ENCODE results near the gene POLA1.

The POLA1 gene

GRCh38 chrX:24886916-24887315 lies 193.2 kb downstream of the POLA1 start:
- no peak for DNase-seq

DNA sequence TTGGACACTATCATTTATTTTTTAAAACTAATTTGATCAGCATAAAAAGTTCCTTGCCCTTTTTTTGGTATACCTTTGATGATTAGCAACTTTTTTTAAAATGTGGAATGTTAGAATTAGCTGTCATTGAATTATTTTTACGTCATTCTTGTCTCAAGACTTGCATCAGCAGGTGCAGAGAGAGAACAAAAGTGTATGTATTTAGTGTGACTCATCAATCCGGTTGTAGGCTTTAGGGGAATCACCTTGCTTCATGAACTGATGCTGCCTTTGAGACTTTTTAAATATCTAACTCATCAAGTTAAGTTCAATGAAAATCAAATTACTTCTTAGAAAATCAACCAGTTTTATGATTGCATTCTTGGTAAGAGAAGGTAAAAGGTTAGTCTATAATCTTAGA lies 197.0 kb downstream of the POLA1 start:
- no peak for DNase-seq

- DNase-seq = no peak
Measured at GRCh38 chrX:24899391-24899790, 205.7 kb downstream of the POLA1 start.

DNA sequence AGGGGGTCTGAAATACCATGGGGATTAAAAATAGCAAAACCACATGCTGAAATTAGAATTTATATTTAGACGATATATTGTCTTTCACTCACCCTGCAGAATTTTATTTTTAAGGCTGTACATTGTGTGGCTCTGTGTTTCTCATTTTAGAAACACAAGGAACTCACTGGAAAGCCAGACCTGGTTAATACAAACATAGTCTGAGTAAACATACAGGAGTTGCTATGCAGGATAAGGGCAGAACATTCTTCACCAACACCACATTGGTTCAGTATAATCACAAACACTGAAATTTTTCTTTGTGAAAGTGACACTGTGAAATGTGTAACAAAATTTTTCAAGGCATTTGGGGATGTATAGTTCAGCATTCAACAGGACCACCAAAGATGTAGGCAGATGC lies 206.5 kb downstream of the POLA1 start:
- no peak for DNase-seq

GRCh38 chrX:24902806-24903205 lies 209.1 kb downstream of the POLA1 start:
- no peak for DNase-seq

GRCh38 chrX:24918715-24919114 lies 225.0 kb downstream of the POLA1 start:
- DNase-seq = no peak

- DNase-seq = no peak
Measured at GRCh38 chrX:24920769-24921168, 227.1 kb downstream of the POLA1 start.

DNA sequence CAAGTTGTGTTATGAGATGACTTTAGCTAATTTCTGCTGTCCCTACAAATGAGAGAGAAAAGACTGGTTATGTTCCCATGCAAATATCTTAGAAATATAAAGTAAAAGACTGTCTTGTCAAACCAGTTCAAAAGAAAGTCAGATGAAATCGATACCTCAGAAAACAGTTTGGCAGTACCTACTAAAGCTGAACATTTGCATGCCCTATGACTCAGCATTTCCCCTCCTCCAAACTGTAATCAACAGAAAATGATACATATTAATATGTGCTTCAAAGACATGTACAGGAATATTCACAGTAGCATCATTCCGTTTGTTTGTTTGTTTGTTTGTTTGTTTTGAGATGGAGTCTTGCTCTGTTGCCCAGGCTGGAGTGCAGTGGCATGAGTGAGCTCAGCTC lies 231.7 kb downstream of the POLA1 start:
- no peak for DNase-seq

DNA sequence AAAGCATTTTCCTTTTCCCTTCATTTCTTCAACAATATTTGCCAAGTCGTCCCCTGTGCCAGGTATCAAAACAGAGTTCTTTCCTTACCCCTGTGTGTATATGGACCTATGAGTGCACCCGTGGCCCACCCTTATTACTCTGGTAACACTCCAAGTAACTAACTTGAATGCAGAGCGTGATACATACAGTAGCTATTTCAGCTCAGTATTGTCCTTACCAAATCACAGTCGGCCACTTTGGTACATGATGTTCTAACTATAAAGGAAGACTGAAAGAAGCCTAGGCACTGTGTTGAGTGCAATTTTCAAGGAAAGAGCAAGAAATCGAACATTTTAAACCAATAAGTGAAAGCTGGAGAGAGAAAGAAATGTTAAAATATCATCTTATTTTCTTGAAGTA lies 233.7 kb downstream of the POLA1 start:
- no peak for DNase-seq

- DNase-seq = no peak
Measured at GRCh38 chrX:24928114-24928513, 234.4 kb downstream of the POLA1 start.

DNA sequence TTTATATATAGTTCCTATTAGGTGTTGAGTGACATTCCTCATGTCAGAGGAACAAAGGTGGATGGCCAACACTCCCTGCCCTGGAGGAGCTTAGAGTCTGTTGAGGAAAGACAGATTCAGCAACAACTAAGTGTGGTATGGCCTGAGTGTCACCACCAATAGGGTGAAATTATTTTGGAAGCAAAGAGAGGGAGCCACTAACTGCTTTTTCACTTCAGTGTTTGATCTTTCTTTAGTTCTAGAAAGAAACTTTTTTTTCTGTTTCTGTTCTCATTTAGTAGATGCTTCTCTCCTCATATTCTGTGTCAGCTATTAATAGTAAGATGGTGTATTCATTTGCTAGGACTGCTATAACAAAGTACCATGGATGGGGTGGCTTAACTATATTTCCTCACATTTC lies 240.6 kb downstream of the POLA1 start:
- no peak for DNase-seq

DNA sequence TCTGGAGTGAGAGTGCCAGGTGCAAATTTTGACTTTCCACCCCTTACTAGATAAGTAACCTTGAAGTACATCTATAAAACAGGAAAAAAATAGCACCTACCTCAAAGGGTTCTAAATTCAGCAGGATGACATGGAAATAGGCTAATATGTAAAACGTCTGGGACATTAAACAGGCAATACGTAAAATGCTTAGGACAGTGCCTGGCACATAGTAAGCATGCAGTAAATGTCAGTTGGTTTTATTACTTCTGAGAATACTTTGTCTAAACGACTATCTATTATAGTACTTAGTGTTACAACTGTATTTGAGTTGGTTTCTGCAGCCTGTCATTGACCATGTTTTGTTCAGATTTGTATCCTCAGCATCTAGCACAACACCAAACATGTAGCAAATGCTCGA lies 251.3 kb downstream of the POLA1 start:
- no peak for DNase-seq

- DNase-seq = no peak
Measured at GRCh38 chrX:24946369-24946768, 252.7 kb downstream of the POLA1 start.

- DNase-seq = no peak
Measured at GRCh38 chrX:24954732-24955131, 261.0 kb downstream of the POLA1 start.

DNA sequence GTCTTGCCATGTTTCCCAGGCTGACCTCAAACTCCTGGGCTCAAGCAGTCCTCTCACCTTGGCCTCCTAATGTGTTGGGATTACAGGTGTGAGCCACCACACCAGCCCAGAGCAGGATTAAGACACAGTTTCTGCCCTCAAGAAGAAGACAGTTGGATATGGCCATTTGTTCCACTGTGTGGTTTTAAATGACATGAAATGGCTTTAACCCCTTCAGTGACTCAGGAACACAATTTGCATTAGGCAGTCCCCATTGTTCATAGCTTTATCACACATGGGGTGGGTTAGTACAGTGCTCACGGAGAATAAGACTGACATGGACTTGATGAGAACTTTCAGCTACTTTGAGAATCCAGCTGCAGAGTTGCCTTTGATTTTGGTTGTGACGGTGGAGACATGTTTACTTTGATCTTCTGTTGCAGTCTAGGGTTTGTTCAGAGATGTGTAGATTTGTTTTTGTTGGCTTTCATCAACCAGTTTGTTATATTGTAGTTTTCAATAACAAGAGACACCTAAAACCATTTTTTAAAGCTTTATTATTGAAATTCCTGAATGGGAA lies 261.7 kb downstream of the POLA1 start:
- no peak for DNase-seq

- no peak for DNase-seq
Measured at GRCh38 chrX:24956828-24957227, 263.1 kb downstream of the POLA1 start.

GRCh38 chrX:24961809-24962208 lies 268.1 kb downstream of the POLA1 start:
- DNase-seq = no peak

DNA sequence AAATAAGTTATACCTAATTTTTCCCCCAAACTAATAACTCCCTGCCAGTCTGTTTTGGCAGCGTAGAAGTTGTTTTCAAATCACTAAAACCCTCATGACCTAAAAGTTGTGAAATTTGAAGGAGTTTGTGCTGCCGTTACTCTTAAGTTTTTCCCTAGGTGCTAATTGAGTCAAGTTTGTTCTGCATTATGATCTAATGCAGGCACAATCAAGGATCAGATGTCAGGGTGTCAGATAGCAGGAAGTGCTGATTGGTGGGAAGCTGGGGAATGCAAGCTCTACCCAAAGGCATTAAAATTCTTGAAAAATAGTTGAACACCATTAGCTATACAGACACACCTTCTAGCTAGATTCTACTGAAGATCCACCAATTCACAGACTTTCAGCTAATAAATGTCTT lies 270.1 kb downstream of the POLA1 start:
- DNase-seq = no peak

- DNase-seq = no peak
Measured at GRCh38 chrX:24965372-24965771, 271.7 kb downstream of the POLA1 start.

GRCh38 chrX:24969812-24970211 lies 276.1 kb downstream of the POLA1 start:
- no peak for DNase-seq

GRCh38 chrX:24979081-24979480 lies 285.4 kb downstream of the POLA1 start:
- DNase-seq = no peak

- no peak for DNase-seq
Measured at GRCh38 chrX:24981030-24981429, 287.3 kb downstream of the POLA1 start.

- no peak for DNase-seq
Measured at GRCh38 chrX:24982306-24982965, 288.7 kb downstream of the POLA1 start.

DNA sequence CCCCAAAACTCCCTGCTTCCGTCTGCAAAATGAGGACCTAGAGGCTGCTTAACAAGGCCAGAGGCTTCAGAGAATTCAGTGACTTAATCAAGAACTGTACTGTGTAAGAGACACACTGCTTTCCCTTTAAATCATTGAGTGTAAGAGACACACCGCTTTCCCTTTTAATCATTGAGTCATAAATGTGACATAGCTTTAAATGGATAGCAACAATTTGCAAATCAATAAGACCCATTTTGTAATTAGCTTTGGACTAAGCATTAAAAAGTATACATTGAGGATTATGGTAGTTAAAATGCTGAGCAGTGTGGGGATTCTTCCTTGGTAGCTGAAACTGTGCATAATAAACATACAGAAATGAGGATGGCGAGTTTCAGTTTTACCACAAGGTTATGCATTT lies 290.2 kb downstream of the POLA1 start:
- no peak for DNase-seq

- DNase-seq = no peak
Measured at GRCh38 chrX:24985120-24985519, 291.4 kb downstream of the POLA1 start.

Data from CD4-positive, alpha-beta T cell treated with Interleukin-4 for 4 hours (primary cell).